ENCODE data around the gene ACSS1.

The ACSS1 gene

DNA sequence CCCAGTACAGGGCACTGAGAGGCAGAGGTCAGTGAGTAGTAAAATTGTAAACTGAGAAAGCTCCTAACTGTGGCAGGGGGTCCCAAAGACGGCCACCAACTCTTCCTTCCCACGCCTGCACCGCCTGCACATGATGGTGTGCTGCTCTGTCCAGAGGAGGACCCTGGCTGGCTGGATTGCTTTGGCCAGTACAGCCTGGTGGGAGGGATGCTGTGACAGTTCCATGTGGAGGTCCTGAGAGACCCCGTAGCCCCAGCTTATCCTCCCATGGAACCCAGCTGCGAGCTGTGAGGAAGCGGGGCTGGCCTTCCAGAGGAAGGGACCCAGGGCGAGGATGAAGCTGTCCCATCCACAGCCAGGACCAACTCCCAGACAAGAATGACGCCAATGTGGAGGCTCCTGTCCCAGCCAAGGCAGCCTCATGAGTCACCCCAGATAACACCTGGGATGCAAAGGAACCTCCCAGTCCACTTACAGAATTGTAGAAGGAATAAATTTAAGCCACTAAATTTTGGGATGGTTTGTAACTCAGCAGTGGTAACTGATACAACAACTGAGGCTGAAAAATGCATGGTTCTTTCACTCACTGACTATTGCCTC, 2.0 kb upstream of the ACSS1 start:
- DNase-seq (ENCODE audit: low read depth), result no peak
- TF ChIP-seq, protein P1, sequence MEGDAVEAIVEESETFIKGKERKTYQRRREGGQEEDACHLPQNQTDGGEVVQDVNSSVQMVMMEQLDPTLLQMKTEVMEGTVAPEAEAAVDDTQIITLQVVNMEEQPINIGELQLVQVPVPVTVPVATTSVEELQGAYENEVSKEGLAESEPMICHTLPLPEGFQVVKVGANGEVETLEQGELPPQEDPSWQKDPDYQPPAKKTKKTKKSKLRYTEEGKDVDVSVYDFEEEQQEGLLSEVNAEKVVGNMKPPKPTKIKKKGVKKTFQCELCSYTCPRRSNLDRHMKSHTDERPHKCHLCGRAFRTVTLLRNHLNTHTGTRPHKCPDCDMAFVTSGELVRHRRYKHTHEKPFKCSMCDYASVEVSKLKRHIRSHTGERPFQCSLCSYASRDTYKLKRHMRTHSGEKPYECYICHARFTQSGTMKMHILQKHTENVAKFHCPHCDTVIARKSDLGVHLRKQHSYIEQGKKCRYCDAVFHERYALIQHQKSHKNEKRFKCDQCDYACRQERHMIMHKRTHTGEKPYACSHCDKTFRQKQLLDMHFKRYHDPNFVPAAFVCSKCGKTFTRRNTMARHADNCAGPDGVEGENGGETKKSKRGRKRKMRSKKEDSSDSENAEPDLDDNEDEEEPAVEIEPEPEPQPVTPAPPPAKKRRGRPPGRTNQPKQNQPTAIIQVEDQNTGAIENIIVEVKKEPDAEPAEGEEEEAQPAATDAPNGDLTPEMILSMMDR (IDR thresholded peaks at IDR 0.05; ENCODE audit: control insufficient read depth, insufficient read depth, low read depth, low read length, missing control alignments), result no peak
- H3K4me3 ChIP-seq (ENCODE audit: control insufficient read depth, low read depth, low read length), result no peak overlapping the region

DNA sequence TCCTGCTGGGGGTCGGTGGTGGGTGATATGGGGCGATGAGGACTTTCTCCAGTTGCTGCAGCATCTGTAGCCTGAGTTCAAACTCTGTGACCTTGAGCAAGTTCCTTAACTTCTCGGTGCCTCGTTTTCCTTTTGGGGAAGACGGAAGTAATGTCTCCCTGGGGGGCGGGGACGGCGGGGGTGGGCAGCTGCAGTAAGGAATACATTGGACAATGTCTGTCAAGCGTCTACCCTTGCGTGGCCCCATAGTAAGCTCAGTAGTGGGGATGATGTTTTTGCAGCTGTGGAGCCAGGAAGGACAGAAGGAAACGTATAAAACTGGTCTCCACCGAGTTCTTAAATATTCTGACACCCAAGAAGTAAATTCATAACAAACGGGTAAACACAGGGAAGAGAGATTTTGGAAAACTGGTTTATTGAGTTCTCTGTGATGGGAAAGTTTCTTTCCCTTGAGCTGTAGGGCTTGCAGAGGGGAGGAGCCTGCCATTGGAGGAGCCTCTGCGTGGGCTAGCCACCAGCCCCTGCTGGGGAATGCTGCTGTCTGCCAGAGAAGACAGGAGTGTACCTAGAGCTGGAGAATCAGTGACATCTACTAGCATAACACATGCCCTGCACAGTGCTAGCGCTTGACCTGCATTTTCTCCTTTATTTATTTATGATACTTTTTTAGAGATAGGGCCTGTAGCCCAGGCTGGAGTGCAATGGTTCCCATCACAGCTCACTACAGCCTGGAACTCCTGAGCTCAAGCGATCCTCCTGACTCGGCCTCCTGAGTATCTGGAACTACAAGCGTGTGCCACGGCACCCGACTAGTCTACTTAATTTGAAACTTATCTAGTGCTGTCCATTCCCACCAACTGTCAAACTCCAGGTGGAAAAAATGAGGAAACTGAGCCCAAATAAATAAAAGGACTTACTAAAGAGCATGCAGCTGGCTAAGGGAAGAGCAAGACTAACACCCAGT, 1.2 kb upstream of the ACSS1 start:
- no peak for DNase-seq (ENCODE audit: low read depth)
- H3K4me3 ChIP-seq (ENCODE audit: control insufficient read depth, low read depth, low read length), result peak overlapping the region; percentile 71
- TF ChIP-seq, protein P1 (IDR thresholded peaks at IDR 0.05; ENCODE audit: control insufficient read depth, insufficient read depth, low read depth, low read length, missing control alignments), result no peak

DNA sequence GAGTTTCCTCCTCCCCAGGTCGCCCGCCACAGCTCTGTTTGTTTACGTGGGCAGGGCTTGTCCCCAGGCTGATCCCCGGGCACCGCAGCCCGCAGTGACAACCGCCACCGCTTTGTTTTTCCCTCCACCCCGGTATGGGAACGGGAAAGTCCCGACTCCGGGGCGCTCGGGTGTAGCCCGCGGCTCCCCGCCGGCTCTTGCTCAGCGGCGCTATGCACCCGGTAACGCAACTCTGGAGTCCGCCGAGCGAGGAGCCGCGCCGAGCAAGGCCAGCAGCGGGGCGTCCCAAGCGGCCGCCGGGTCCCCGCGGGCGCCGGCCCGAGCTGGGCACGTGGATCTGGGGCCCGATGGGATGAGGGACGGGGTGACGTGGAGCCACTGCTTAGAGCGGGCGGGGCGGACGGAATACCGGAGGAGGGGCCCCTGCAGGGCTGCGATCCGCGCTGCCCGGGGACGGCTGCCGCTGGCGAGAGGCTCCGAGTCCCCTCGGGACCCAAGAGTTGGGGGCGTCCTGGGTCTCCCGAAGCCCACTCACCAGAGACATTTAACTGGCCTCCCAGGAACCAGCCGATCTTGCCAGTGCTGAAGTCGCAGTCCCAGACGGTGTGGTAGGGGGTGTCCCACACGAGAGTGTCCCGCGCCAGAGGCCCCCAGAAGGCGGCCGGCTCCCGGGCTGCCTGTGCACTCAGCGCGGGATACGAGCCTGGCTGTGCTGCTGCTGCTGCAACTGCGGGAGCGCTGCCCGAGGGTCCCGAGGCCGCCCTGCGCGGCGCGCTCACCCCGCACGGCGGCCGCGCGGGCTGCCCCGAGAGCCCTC, 497 bp downstream of the ACSS1 start:
- no peak for DNase-seq (ENCODE audit: low read depth)
- TF ChIP-seq, protein P1 (IDR thresholded peaks at IDR 0.05; ENCODE audit: control insufficient read depth, insufficient read depth, low read depth, low read length, missing control alignments), result no peak
- H3K4me3 ChIP-seq (ENCODE audit: control insufficient read depth, low read depth, low read length), result peak overlapping the region; percentile 71

DNA sequence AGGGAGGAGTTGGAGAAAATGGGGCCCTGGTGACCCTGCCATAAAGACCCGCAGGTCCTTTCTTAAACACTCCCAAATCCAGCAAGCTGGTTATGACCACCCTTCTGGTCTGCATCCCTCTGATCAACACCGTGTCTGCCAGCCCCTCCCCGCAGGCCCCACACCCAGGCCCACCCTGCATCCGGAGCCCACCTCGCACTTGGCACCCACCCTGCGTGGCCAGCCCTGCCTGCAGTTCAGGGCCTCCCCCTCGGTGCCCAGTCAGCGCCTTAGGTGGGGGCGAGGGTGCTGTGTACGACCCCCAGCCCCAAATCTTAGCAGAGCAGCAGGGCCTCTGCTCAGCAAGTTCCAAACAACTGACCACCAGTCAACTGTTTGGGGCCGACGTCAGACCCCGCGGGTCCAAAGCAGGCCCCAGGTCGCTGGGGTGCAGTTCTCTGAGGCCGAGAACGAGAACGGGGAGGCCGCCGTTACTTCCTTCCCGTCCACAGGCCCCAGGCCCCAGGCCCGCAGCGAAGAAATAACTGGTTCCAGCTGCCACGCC, 1.2 kb downstream of the ACSS1 start:
- DNase-seq (ENCODE audit: low read depth), result no peak
- H3K4me3 ChIP-seq (ENCODE audit: control insufficient read depth, low read depth, low read length), result peak overlapping the region; percentile 71
- TF ChIP-seq, protein P1 (IDR thresholded peaks at IDR 0.05; ENCODE audit: control insufficient read depth, insufficient read depth, low read depth, low read length, missing control alignments), result no peak

DNA sequence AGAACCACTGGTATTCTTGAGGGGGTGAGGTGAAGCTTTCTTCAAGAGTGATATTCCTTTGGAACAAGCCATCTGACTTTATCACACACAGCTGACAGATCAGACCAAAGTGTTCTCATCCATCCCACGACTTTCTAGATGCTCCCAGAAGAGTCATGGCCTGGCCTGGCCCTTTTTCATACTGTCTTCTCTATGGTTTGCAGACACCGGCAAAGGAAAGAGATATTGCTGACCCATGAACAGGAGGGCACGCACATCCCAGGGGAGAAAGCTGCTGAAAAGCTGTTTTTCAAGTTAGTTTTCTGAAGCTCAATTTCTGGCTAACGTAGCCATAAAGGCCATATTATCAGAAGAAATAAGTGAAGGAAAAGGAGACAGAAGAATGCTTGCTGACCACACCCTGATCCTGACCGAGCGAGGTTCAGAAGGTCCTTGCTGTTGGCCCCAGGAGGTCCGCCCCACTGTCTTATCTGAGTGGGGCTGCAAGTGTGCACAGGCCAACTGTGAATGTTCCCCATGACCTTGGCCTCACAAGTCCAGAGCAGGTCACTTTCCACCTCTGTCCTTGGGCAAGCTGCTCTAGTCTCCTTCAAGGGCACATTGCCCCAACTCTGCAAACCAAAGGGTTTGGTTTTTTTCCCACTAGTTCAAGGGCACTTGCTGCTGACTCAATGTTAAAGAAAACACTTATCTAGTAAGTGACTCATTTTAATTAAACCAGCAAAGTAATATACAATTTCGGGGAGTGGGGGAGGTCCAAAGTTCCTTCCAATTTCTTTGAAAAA, 2.0 kb downstream of the ACSS1 start:
- DNase-seq (ENCODE audit: low read depth), result no peak
- TF ChIP-seq, protein P1 (IDR thresholded peaks at IDR 0.05; ENCODE audit: control insufficient read depth, insufficient read depth, low read depth, low read length, missing control alignments), result no peak
- no peak overlapping the region for H3K4me3 ChIP-seq (ENCODE audit: control insufficient read depth, low read depth, low read length)

Data from AG09309 (cell line).